ENCODE data around the gene HESX1. TPM values are rescaled to one million over a fixed set of nuclear protein-coding genes. Genes with fewer than 3 reads are reported as not detected.
A peak's percentile ranks its signal among the peaks of the same experiment; 100 is the strongest.

HESX1 gene
- polyA plus RNA-seq, 1 experiment = 0.25 TPM

DNA sequence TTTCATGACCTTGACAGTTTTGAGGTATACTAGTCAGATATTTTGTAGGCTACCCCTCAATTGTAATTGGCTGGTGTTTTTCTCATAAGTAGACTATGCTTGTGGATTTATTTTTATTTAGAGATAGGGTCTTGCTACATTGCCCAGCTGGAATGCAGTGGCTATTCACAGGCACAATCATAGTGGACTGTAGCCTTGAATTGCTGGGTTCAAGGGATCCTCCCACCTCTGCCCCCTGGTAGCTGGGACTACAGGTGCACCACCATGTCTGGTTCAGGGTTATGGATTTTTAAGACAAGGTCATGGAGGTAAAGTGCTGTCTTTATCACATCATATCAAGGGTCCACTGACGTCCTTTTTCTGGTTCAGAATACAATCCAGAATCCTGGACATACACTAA lies 23.7 kb downstream of the HESX1 start:
- no peak for DNase-seq (ENCODE audit: low read depth)
- Histone ChIP-seq H3K27me3 (ENCODE audit: control insufficient read depth, insufficient read depth, low read length) (peaks cover 4% of the 10 kb centered on the region; the same call in 1 of the 2 replicates), H3K36me3 (ENCODE audit: control insufficient read depth, insufficient read depth, low read length) (no peaks in the 10 kb centered on the region), H3K4me3 (ENCODE audit: low read depth, low read length) (no peak overlapping the region)
- TF ChIP-seq, protein P1, sequence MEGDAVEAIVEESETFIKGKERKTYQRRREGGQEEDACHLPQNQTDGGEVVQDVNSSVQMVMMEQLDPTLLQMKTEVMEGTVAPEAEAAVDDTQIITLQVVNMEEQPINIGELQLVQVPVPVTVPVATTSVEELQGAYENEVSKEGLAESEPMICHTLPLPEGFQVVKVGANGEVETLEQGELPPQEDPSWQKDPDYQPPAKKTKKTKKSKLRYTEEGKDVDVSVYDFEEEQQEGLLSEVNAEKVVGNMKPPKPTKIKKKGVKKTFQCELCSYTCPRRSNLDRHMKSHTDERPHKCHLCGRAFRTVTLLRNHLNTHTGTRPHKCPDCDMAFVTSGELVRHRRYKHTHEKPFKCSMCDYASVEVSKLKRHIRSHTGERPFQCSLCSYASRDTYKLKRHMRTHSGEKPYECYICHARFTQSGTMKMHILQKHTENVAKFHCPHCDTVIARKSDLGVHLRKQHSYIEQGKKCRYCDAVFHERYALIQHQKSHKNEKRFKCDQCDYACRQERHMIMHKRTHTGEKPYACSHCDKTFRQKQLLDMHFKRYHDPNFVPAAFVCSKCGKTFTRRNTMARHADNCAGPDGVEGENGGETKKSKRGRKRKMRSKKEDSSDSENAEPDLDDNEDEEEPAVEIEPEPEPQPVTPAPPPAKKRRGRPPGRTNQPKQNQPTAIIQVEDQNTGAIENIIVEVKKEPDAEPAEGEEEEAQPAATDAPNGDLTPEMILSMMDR (IDR thresholded peaks at IDR 0.05; ENCODE audit: insufficient read depth, low read depth, low read length) = no peak
- ChIA-PET POLR2A (no interaction called here), CTCF (interaction anchor here (0.9 kb wide), 1 partner anchor 16 kb away, joined by 3 read pairs; no protein-coding TSS in a partner anchor)

DNA sequence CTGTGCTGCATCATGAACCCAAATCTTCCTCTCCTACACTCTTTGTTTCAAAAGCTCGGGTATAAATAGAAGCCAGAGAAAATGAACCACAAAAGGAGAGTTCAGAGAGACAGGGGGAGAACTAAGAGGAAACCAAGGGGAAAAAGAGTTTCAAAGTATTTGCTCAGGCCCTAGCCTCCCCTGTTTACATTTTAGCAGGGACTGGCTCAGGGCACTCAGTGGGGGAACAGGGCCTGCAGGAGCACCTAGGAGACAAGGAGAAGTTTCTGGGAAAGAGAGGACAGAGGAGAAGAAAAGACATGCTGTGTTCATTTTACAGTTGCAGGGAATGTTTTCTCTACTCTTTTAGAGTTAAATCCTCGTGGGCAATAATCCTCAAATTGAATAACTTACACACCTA lies 26.1 kb downstream of the HESX1 start:
- DNase-seq (ENCODE audit: low read depth) = no peak
- POLR2A ChIA-PET = no interaction called here
- Histone ChIP-seq H3K27me3 (ENCODE audit: control insufficient read depth, insufficient read depth, low read length) (peaks cover 2% of the 10 kb centered on the region; the same call in 1 of the 2 replicates), H3K36me3 (ENCODE audit: control insufficient read depth, insufficient read depth, low read length) (no peaks in the 10 kb centered on the region), H3K4me3 (ENCODE audit: low read depth, low read length) (no peak overlapping the region)
- CTCF ChIA-PET = no interaction called here
- TF ChIP-seq, protein P1 (IDR thresholded peaks at IDR 0.05; ENCODE audit: insufficient read depth, low read depth, low read length) = no peak

DNA sequence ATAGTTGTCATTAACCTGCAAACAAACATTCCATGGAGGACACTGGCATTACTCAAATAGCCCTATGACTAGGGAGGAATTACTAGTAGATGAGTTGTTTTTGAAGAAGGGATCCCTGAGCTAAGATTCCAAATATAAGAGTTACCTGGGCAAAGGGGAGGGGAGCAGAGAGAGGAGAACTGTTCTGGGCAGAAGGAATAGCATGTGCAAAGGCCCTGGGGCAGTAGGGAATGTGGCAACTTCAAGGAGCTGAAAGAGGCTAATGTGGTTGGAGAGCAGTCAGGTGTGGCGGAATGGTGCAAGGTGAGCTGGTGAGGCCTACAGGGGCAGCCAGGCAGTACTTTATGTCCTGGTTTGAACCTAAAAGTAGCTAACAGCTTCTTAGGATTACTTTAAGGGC lies 28.8 kb downstream of the HESX1 start:
- DNase-seq (ENCODE audit: low read depth) = no peak
- Histone ChIP-seq H3K4me3 (ENCODE audit: low read depth, low read length) (no peak overlapping the region), H3K36me3 (ENCODE audit: control insufficient read depth, insufficient read depth, low read length) (no peaks in the 10 kb centered on the region), H3K27me3 (ENCODE audit: control insufficient read depth, insufficient read depth, low read length) (peaks cover 11% of the 10 kb centered on the region)
- ChIA-PET POLR2A (interaction anchor here (0.7 kb wide), 1 partner anchor 12 kb away, joined by 4 read pairs; no protein-coding TSS in a partner anchor), CTCF (interaction anchor here (0.6 to 3.8 kb wide), 18 partner anchors 8 to 367 kb away, joined by 3 to 30 read pairs (median 4); partner anchors contain the start of gene HESX1)
- TF ChIP-seq, protein P1 (IDR thresholded peaks at IDR 0.05; ENCODE audit: insufficient read depth, low read depth, low read length) = no peak

DNA sequence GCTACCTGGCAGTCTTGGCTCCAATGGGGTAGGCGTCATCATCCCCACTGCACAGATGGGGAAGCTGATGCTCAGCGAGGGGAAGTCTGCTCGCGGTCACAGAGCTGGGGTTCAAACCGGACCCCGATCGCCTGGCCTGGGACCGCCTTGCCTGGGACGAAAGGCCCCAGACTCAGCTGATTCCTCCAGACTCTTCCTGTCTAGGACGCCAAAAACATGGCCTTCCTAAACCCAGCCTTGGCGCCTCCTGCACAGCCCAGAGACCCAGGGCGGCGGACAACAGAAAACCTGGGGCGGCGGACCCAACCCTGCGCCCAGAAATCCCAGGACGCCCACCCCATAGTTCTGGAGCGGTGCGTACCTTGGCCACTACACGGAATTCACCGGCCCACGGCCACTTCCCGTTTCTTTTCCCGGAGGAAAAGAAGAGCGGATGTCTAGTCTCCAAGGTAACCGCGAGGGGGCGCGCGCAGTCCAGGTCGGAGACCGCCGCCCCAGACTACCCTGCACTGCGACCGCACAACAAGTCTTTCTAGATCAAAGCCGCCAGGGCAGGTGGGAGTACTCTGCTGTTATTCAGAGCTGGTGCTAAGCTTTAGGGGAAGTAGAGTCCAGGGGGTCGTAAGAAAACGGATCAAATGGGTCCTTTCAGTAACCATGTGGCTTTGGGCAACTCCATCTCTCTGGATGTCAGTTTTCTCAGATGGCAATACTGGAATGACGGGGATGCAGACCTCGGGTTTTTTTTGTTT lies 29.7 kb downstream of the HESX1 start:
- TF ChIP-seq, protein P1 (IDR thresholded peaks at IDR 0.05; ENCODE audit: insufficient read depth, low read depth, low read length) = peak; percentile 88
- H3K27me3 ChIP-seq (ENCODE audit: control insufficient read depth, insufficient read depth, low read length) = peaks cover 11% of the 10 kb centered on the region
- no peak for DNase-seq (ENCODE audit: low read depth)
- no peaks in the 10 kb centered on the region for H3K36me3 ChIP-seq (ENCODE audit: control insufficient read depth, insufficient read depth, low read length)
- H3K4me3 ChIP-seq (ENCODE audit: low read depth, low read length) = peak overlapping the region; percentile 45
- CTCF ChIA-PET = interaction anchor here (0.6 to 3.8 kb wide), 31 partner anchors 9 to 1215 kb away, joined by 3 to 30 read pairs (median 4); partner anchors contain the start of genes APPL1 and HESX1
- POLR2A ChIA-PET = interaction anchor here (0.7 kb wide), 1 partner anchor 13 kb away, joined by 4 read pairs; no protein-coding TSS in a partner anchor

DNA sequence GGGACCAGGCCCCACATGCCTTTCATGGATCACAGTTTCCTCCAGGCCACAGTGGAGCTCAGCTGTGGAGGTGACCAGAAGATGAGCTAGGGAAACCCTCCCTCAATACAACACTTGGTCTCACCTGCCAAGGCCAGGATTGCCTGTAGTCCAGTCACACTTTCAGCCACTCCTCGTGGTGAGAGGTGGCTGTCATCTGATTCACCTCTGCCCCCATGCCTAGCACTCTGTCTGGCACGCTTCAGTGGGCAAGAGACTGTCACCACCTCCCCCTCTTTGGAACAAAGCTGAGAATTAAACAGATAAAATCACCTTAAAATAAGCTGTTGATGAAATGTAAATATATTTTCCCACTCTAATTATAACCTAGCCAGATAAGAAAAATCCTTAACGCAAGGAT lies 30.7 kb downstream of the HESX1 start:
- Histone ChIP-seq H3K36me3 (ENCODE audit: control insufficient read depth, insufficient read depth, low read length) (no peaks in the 10 kb centered on the region), H3K27me3 (ENCODE audit: control insufficient read depth, insufficient read depth, low read length) (peaks cover 11% of the 10 kb centered on the region), H3K4me3 (ENCODE audit: low read depth, low read length) (no peak overlapping the region)
- no peak for DNase-seq (ENCODE audit: low read depth)
- POLR2A ChIA-PET = no interaction called here
- TF ChIP-seq, protein P1 (IDR thresholded peaks at IDR 0.05; ENCODE audit: insufficient read depth, low read depth, low read length) = no peak
- CTCF ChIA-PET = interaction anchor here (0.6 to 3.8 kb wide), 13 partner anchors 10 to 110 kb away, joined by 3 to 30 read pairs (median 4); partner anchors contain the start of gene APPL1

All from BJ (cell line).